GM12874 (cell line): Measurements from ENCODE around the gene ABCC11.

ENCODE experiments used
- CTCF ChIP-seq: IDR thresholded peaks from 2 replicates; pipeline ENCODE4 v1.5.1; 2011; ENCODE audit warnings: low read depth, mild to moderate bottlenecking, control low read depth, low read length, moderate library complexity; ENCODE audit not compliant: insufficient read depth

The ABCC11 gene

DNA sequence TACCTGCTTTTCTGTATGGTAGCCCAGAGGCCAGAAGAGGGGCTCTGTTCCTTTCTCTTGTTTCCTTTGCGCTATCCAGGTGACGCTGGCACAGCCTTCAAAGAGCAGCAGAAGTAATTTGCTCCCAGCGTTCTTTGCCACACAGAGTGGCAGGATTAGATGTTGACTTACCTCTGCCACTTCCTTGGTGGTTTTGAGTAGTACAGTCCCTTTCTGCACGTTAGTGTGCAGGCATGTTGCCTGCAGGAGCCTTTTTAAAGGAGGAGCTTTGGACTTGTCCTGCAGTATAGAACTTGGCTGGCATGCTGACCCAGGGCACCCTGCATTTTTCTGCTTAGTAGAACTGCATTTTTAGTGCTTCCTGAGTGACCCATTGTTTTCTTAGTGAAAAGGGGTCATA, at the start of gene ABCC11:
TSS of gene ABCC11 (minus strand) at position 229 of the 400 bp plus-strand sequence. CDS start 15,618 bp downstream, outside the sequence.
- TF ChIP-seq CTCF = no peak

- TF ChIP-seq CTCF = no peak
Measured at GRCh38 chr16:48295488-48296281, 48.3 kb upstream of the ABCC11 start.

GRCh38 chr16:48294724-48295123, 47.4 kb upstream of the ABCC11 start:
- TF ChIP-seq CTCF = no peak

GRCh38 chr16:48292452-48292851, 45.1 kb upstream of the ABCC11 start:
- no peak for TF ChIP-seq CTCF

GRCh38 chr16:48291754-48292153, 44.4 kb upstream of the ABCC11 start:
- no peak for TF ChIP-seq CTCF

DNA sequence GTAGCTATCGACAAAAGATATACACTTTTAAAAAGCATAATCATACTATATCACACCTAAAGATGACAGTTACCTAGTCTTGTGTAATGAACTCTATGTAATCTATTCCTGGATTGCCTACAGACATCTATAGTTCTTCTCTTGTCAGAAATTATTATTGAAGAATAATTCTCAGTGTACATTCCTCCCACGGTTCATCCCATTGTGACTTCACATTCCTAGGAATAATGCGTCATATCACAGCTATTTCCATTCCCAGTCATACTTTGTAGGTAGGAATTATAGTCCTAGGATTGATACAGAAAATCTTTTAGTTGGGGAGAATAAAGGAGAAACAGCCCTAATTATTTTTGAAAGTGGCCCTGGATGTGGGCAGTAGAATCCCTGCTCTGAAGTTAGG, 44.0 kb upstream of the ABCC11 start:
- no peak for TF ChIP-seq CTCF

DNA sequence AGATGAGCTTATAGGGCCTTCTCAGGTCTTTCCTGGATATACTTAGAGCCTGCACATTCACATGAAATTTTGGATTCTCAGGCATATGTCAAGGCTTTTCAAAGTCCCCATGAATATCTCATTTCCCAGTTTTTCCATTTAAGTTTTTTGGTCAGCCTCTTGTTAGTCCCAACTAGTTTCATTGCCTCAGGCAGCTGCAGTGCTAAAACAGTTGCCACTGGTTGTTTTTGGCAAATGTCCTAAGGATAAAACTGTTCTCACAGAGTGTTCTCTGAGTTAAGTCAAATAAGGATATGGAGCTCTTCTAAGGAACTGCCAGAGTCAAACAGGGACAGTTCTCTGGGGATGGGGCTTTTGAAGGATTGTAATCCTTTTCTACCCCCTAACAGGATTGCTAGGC, 39.9 kb upstream of the ABCC11 start:
- TF ChIP-seq CTCF = no peak
